HG02970 (cell line): Measurements from ENCODE around the gene DGKQ.

Source experiments
- ATAC-seq: cut with Tn5 transposase; IDR thresholded peaks from one replicate; pipeline ENCODE4 v1.9.1; 2021; ENCODE audit warnings: mild to moderate bottlenecking, moderate library complexity, moderate number of reproducible peaks; ENCODE audit not compliant: unreplicated experiment, low FRiP score

Gene DGKQ

DNA sequence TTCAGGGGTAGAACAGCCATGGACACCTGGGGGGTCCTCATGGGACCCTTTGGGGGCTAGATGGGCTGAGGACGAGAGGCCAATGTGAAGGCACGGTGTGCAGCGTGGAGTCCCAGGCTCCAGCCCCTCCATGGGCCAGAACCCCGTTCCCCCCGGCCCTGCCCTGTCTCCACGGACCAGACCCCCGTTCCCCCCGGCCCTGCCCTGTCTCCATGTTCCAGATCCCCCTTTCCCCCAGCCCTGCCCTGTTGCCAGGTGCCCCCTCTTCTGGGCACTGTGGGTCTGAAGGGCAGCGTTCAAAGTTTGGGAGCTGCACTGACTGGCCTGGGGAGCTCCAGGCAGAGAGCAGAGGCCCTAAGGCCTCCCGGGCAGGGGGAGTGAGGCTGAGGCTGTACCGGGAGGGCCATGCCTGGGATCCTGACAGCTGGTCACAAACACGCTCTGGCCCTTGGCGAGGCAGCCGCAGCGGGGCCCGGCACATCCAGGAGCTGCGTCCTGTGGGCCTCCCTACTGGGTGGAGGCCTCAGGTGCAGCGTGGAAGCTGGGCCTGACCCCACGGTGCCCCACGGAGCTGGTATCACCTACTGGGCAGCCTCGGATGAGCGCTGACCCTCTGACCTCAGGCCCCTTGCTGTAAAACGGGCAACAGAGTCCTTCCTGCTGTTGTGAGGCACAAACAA is 8.9 kb downstream of the DGKQ start:
- no peak for ATAC-seq

DNA sequence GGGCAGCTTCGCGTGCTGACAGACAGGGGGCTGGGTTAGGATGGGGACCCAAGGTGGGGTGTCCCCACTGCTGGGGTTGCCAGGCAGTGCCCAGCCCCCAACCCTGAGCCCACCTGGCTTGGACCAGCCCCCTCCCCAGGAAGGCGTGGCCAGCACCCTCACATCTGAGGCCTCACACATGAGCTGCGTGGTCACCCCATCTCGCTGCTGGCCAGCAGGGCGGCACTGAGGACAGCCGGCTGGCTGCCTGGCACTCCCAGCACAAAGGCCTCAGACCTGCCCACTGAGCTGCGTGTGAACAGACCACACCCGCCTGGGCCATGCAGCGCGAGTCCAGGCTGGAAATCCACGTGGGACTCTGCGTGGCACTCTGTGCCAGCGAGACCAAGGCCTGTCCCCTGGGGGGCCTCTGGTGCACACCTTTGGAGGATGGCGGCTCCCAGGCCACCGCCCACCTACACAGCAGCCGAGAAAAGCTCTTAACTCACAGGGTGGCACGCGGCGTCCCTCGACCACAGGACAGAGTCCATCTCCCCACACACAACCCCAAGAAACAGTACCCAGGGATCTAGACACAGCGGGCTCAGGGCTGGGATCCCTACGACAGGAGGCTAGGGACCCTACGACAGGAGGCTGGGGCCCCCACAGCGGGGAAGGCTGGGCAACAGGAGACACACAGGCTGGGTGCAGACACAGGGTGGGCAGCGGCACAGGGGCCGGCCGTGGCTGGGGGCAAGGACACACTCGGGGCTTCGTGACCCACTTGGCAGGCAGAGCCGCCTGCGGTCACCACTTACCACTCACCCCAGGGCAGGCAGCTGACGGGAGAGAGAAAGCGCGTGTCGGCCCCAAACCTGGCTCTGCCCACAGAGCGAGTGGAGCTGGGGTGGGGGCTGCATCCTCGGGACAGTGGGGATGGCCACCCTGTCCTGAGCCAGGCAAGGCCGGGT is 9.8 kb downstream of the DGKQ start:
- no peak for ATAC-seq

DNA sequence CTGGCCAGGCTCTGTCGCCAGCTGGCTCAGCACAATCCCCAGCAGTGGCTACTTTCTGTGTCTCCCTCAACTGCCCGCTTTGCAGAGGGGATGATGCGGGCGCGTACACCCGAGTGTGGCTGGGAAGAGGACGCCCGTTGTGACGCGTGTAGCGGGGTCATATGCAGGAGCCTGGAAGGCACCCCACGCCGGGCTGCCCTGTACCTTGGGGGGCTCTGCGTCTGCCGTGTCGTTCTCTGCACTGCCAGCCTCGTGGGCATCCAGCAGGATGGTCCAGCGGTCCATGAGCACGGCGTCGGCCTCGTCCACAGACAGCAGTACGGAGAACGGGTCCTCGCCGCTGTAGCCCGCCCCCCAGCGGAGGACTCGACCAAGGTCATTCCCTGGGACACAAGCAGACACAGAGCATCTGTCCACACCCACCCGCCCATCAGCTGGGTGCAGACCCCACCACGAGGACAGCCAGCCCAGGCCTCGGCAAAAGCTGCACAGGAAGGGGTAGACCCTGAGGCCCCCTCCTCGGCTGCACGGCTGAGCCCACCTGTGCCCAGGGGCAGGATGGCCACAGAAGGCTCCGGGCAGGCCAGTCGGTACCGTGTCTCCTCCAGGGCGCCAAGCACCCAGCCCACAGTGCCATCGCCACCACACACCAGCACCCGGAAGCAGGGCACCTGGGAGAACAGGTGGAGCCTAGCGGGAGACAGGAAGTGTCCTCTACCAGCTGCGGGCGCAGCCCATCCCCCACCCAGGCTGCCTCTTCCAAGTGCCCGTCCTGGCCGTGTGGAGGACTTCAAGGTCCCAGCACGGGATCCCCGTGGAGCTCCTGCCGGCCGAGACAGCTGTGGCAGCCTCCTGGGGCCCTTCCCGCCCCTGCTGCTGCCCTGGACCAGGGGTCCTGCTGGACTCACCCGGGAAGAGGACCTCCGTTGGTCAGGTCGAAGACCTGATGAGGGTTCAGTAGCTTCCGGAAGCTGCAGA is 10.8 kb downstream of the DGKQ start:
- ATAC-seq, result no peak

DNA sequence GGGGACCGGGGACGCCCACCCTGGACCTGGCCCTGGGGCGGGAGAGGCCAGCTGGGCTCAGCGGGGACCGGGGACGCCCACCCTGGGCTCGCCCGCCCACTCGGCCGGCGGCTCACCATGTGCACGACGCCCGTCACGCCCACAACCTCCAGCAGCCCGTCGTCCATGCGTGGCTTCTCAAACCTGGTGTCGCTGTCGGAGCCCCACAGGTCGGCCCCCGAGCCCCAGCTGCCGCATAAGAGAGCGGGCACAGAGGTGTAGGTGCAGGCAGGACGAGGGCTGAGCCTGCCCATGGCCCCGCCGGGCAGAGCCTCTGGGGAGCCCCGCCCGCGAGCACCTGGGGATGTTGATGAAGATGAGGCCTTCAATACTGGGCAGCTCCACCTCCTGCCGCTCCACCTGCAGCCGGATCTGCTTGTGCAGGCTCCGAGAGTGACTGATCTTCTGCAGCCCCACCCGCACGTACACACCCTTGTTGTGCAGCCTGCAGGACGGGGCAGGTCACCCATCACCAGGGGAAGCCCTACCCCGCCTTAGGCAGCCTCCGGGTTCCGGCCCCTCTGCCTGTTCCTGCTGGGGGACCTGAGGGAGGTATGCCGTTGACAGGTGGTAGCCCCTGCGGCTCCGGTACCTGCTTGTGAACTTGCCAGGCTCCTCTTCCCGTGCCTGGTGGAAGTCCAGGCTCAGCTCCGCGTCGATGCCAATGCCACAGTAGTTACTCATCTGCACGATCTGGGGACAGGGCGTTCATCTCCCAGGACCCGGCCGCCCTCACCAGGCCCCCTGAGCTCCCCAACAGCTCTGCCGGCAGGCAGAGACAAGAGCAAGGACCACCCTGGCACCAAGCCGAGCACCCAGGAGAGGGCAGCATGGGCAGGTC is 11.8 kb downstream of the DGKQ start:
- ATAC-seq, result no peak

DNA sequence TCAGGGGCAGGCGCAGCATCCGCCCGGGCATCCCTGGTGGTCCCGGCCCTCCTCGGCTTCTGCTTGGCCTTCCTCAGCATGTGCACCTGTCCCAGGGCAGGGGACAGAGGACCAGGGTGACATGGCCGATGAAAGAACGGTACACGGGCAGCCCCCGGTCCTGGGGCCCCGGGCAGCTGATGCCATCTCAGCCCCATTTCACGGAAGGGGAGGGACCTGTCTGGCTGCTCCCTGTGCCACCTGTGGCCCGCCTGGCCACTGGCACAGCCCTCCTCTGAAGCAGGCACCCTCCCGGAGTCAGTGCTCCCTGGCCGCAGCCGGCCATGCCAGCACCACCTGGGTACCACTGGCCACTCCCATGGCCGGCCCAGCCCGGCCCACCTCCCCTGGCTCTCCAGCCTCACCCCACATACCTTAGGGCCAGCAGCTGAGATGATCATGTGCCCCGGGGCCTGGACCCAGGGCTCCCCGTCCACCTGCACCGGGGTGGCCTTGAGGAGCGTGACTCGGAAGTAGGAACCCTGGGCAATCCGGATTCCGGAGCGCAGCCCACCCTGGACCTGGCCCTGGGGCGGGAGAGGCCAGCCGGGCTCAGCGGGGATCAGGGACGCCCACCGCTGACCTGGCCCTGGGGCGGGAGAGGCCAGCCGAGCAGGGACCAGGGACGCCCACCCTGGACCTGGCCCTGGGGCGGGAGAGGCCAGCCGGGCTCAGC is 12.6 kb downstream of the DGKQ start:
- no peak for ATAC-seq

DNA sequence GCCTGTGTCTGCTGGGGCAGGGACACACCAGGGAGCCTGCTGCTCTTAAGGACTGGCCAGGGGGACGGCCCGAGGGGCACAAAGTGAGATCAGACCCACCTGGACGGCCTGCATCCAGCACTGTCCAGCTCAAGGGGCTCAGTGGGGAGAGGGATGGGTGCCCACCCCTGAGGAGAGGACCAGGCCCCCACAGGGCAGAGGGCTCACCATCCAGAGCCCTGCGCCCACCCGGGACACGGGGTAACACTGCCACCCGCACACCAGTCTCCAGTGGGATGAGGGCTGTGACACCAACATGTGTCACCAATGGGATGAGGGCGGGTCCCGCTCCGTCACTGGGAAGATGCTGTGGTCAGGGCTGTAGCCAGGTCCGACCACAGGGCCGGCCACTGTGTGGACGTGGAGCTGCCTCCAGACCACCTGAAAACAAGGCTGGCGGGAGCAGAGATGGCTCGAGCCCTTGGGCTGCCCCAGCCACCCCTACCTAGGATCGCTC is 13.2 kb downstream of the DGKQ start:
- no peak for ATAC-seq

DNA sequence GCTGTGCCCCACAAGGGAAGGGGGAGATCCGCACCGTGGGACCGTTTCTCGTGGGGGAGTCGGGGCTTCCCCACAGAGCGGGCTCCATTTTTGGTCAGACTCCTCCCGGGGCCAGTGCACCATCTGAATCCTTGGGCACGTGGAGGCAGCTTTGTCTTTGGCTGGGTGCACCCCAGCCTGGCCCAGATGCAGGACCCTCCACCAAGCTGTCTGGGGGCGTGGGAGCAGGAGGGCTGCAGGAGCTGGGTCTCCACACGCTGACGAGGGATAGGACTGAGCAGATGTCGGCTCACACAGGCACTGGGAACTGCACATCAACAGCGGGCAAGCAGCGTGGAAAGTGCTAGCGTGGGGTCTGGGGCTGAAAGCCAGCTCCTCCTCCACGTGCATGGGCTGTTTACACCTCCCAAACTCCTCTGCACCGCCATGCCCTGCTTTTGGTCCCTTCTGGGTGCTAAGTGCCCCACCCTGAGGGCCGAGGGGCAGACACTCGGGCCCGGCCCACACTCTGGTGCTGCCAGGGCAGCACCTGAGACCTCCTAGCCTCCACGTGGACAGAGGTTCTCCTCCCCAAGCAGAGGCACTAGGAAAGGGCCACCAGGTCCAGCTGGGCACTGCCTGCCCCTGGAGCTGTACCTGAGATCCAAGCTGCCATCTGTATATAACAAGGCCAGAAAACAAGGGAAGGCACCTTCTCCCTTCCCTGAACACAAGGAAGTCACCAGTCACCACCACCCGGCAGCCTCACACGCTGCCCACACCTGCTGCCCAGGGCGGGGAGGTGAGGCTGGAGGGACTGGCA is 13.8 kb downstream of the DGKQ start:
- ATAC-seq, result no peak

DNA sequence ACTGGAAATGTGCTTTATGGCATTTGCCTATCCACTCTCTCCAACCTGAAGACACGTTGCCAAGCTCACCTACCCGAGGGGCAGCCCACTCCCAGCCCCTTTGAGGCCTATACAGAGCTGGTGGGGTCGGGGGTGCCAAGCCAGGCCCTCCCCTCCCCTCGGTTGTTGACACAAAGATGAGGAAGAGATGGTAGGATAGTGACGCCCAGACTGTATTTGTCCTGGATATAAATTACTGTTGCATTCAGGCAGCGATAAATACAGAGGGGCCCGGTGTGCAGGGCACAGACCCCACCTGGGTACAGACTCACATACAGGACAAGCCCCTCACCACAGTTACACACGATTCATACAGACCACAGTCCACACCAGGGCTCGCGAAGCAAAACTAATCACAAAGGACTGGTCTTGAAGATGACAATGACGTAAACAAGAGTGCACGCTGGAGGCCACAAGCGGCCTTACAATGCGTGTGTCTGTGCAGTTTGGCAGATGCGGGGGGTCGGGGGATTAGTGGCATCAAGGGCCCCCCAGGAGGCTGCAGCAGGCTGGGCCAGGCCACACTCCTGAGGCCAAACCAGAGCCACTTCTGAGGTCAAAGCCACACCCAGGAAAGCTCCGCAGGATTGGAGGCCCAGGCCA is 14.6 kb downstream of the DGKQ start:
- ATAC-seq, result no peak

DNA sequence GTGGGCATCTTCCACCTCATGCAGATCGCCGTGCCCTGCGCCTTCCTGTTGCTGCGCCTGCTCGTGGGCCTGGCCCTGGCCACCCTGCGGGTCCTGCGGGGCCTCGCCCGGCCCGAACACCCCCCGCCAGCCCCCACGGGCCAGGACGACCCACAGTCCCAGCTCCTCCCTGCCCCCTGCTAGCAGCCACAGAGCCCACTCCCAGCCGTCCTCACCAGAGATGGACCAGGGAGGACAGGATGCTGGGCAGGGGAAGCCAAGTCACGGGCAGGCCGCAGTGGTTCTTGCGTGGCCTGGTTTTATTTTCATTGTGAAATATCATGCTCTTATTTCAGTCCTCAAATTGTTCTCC is 15.1 kb downstream of the DGKQ start:
- ATAC-seq, result no peak

DNA sequence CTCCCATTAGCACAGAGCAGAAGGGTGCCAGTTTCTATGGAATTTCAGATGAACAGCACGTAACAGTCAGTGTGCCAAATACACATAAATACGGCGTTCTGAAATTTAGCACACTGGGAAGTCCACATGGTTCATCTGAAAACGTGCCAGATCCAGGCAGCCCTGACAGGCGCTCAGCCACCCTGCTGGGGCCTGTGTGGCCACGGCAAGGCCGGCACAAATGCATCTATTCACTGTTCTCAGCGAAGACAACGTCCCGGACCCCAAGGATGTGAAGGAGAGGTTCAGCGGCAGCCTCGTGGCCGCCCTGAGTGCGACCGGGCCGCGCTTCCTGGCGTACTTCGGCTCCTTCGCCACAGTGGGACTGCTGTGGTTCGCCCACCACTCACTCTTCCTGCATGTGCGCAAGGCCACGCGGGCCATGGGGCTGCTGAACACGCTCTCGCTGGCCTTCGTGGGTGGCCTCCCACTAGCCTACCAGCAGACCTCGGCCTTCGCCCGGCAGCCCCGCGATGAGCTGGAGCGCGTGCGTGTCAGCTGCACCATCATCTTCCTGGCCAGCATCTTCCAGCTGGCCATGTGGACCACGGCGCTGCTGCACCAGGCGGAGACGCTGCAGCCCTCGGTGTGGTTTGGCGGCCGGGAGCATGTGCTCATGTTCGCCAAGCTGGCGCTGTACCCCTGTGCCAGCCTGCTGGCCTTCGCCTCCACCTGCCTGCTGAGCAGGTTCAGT is 15.6 kb downstream of the DGKQ start:
- ATAC-seq, result no peak

DNA sequence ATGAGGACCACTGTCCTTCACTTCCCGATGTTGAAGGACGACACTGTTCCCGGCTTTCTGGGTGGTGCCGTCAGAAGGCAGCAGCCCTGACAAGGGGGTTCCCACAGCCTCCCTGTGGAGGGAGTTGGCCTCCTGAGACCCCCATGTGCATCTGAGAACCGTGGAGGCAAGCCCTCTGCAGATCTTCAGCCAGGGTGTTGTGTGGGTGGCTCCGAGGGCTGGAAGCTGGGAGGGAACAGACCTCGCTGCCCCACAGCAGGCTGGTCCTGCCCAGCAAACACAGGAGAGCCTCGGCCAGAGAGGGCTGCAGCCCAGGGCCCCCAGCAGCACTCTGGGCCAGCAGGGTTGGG is 16.2 kb downstream of the DGKQ start:
- ATAC-seq, result no peak

DNA sequence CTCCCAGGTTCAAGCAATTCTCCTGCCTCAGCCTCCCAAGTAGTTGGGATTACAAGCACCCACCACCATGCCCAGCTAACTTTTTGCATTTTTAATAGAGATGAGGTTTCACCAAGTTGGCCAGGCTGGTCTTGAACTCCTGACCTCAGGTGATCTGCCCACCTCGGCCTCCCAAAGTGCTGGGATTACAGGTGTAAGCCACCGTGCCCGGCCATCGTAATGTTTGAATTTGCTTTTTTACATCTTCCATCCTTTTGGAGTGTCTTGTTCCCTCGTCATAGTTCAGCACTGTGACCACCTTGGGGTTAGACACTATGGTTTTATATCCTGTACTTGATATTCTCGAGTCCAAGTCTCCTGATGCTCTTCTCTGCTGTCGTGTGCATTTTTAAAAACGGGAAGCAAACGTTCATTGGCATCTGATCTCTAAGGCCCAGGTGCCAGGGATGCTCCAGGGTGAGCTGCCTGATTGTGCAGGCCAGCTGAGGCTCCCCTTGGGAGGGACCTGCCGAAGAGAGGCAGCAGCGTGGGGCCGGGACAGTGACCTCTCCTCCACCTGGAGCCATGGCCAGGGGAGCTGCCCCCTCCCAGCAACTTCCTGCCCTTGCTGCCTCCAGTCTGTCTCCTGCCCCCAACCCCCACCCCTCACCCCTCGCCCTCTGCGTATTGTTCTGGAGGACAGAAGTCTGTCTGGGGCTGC is 16.7 kb downstream of the DGKQ start:
- ATAC-seq, result no peak

DNA sequence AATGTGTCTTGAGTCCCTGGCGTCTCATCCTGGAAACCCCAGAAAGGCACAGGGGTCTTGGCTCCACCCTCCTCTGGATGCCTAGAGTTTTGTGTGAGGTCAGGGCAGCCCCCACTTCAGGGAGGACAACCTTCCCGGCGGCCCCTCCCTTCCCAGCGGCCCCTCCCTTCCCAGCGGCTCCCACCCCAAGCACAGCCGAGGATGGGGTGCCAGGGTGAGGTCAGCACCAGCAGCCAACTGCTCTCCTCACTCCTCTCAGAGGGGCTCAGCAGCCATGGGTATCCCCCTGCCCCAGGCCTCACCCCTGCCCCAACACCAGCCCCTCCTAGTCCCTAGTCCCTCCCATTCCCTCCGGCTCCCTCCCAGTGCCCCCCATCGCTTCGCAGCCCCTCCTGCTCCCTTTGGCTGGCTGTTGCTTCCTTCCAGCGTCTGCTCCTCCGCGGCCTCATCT is 17.4 kb downstream of the DGKQ start:
- no peak for ATAC-seq

DNA sequence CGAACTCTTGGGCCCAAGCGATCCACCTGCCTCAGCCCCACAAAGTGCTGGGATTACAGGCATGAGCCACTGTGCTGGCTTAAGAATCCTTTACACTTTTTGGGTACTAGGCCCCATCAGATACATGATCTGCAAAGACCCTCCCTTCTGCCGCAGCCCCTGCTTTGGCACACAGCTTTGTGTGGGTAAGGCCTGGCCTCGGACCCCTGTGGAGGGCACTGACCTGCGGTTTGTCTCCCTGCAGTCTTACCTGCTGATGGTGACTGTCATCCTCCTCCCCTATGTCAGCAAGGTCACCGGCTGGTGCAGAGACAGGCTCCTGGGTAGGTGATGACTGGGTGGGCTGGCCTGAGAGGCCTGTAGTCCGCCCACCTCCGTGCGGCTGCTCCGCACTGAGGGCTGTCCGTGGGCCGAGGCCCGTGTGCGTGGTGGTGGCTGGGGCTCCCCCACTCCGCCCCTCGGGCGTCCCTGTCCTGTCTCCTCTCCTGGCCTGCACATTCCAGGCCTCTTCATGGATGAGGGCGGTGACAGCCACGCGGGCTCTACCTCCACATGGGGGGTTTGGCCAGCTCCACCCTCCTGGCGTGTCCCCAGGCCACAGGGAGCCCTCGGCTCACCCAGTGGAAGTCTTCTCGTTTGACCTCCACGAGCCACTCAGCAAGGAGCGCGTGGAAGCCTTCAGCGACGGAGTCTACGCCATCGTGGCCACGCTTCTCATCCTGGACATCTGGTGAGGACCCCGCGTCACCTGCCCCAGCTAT is 18.0 kb downstream of the DGKQ start:
- ATAC-seq, result no peak

DNA sequence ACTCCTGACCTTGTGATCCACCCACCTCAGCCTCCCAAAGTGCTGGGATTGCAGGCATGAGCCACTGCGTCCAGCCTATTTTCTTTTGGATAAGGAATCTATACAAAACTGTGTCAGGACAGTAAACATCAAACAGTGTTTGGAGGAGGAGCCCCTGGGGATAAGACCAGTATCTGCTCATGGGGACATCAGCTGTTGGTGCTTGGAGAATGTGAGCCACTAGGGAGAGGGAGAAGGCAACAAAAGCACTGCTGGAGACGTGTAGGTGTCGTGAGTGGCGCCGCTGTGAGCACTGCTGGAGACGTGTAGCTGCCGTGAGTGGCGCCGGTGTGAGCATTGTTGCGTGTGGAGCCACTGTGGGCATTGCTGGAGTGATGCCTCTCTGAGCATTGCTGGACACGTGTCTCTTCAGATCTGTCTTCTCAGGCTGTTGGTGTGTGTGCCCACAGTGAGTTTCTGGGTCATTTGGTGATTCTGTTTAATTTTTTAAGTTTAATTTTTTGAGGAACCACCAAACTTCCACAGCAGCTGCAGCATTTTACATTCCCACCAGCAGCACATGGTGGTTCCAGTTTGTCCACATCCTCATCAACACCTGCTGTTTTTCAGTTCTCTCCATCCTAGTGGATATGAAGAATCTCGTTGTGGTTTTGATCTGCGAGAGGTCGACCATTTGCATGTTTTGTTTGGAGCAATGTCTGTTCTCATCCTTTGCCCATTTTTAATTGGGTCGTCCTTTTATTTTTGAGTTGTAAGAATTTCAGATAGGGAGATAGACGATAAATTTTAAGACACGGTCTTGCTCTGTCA is 19.0 kb downstream of the DGKQ start:
- ATAC-seq, result no peak
